HG03095 (cell line): ENCODE data around the gene DGAT2.

Experiments
- ATAC-seq: cut with Tn5 transposase; IDR thresholded peaks from one replicate; pipeline ENCODE4 v1.9.1; 2021; ENCODE audit warnings: moderate library complexity; ENCODE audit not compliant: unreplicated experiment

DGAT2 gene

GRCh38 chr11:75777461-75778110, 9.0 kb downstream of the DGAT2 start:
- ATAC-seq, result no peak

DNA sequence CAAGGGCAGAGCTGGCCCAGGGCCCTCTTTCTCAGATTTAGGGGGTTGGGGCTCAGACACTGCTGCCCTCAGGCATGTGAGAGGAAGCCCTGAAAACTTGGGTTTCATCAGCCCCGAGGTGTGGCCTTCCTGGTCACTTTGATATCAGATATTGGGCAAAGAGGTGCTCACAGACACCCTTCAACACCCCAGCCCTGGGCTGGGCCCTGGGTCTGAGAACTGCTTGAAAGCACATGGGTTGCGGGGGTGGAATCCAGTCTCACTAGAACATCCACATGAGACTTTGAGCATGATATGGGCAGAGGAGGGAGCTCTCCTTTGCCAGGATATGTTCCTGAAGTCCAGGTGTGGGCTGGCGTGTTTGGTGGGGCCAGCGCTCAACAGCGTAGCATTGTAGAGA, 10.4 kb downstream of the DGAT2 start:
- ATAC-seq, result no peak

GRCh38 chr11:75779960-75780359, 11.4 kb downstream of the DGAT2 start:
- no peak for ATAC-seq

DNA sequence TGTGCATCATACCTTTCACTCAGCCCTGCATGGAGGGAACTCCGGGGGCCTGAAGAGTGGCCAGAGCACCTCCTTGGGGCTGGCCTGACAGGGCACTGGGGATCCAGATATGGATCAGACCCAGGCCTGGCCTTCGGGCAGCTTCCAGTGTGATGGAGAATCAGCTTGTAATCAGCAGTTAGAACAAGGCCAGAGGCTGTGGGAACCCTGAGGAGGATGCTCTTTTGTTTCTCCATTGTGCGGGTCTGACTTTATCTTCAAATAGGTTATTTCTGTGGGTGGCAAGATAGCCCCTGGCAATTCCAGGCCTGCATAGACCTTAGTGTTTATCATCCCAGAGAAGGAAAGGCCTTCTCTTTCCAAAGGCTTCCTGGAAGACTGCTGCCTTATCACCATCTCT, 12.3 kb downstream of the DGAT2 start:
- no peak for ATAC-seq

DNA sequence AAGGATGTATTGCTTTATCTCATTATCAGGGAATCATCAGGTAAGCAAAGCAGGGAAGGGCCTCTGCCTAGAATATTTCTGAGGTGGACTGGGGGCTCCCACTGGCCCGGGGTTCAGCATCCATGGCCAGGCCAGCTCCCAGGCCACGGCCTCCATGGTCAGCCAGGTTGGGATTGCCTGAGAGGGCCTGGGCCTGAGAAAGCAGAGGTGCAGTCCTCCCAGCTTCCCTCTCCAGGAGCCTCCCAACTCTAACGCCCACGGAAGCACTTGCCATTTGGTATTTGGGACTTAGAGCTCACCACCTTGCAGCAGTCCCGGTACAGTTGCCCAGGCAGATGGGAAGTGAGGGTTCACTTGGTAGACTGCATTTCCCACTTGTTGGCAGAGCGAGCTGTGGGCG, 12.7 kb downstream of the DGAT2 start:
- no peak for ATAC-seq

- no peak for ATAC-seq
Observed at GRCh38 chr11:75781831-75782230, 13.3 kb downstream of the DGAT2 start.

DNA sequence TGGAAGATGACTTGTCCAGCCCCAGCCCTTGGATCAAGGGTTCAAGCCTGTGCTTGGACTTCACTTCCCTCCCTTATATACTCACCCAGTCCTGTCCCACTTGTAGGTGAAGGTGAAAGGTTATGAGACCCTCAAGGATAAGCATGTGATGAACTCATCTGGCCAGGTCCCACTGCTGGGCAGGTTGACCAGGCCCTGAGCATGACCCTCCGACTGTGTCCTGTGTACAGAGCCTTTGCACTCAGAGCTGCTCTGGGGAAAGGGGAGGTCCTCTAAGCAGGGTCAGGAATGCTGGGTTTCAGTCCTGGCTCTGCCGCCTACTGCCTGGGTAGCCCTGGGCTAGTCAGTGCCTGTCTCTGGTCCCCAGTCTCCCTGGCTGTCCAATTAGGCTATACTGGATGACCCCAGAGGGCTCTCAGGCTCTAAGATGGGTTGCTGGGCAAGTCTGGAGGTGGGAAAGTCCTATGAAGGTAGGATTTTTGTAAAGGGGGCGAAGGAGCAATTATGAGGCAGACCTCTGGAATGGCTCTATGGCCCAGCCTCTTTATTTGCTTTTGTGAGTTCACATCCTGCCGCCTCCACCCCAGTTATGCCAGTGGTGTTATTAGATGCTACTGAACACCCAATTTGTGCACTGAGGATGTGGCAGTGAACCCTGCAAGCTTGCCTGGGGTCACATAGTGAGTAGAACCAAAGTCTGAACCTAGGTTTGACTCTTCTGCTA, 14.1 kb downstream of the DGAT2 start:
- no peak for ATAC-seq

GRCh38 chr11:75783416-75784084, 15.0 kb downstream of the DGAT2 start:
- no peak for ATAC-seq

GRCh38 chr11:75784085-75784478, 15.5 kb downstream of the DGAT2 start:
- no peak for ATAC-seq

DNA sequence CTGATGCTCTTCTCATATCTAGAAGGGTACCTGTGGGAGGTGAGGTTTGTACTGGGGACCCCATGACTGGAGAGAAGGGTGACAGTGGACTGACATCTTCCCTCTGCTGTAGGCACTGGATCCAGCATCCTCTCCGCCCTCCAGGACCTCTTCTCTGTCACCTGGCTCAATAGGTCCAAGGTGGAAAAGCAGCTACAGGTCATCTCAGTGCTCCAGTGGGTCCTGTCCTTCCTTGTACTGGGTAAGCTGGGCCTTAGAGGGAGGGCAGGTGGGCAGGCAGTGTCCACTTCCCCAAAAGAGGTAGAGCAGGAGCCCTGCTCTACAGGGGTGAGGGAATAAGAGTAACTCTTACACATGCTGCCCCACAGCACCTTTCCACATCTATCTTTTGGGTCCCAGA, 15.9 kb downstream of the DGAT2 start:
- ATAC-seq, result no peak

GRCh38 chr11:75785187-75785586, 16.6 kb downstream of the DGAT2 start:
- ATAC-seq, result no peak

DNA sequence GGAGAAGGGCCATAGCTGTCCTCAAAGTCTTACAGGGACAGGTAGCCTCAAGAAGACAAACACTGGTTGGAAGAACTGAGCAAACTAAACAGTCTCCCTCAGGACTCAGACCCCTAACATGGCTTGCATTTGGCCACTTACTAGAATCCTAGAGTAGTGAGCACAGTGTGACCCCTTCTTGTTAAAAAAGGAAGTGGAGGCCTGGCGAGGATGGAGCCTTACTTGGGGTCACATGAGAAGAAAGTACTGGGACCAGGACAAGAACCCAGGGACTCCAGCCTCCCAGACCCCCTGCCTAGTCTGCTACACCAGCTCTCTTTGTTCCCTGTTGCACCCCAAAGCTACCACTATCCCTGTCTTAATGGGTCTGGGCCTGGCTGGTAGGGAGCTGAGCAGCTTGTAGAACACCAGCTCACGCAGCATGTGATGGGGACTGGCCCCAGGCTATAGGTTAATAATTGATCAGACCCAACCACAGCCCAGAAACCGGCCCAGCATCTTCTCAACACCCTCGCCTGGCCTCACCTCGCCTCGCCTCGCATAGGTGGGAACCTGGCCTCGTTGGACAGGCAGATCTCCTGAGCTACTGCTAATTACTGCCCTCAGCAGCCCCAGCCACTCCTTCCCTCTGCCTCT, 17.6 kb downstream of the DGAT2 start:
- no peak for ATAC-seq

GRCh38 chr11:75789521-75789920, 20.9 kb downstream of the DGAT2 start:
- no peak for ATAC-seq

- no peak for ATAC-seq
Observed at GRCh38 chr11:75790986-75791385, 22.4 kb downstream of the DGAT2 start.

- ATAC-seq, result no peak
Observed at GRCh38 chr11:75792127-75792731, 23.7 kb downstream of the DGAT2 start.

GRCh38 chr11:75792997-75793800, 24.6 kb downstream of the DGAT2 start:
- ATAC-seq, result no peak

DNA sequence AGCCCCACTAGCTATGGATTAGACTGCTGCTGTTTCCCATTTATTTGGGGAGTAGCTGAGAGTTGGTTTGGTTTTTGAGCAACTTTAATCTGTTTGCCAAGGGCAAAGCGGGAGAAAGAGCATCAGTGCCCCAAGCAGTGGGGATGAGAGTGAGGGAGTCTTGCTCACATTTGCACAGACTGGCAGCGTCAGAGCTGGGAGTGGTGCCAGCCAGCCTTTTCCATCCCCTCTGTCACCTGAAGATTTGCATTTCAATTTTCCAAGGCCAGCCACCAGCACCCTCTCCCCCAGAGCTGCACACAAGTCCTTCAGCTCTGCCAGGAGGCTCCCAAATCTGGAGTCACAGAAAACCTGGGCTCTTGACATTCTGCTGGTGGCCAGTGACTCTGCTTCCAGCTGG, 25.4 kb downstream of the DGAT2 start:
- ATAC-seq, result no peak

GRCh38 chr11:75795276-75796090, 26.9 kb downstream of the DGAT2 start:
- ATAC-seq, result no peak

DNA sequence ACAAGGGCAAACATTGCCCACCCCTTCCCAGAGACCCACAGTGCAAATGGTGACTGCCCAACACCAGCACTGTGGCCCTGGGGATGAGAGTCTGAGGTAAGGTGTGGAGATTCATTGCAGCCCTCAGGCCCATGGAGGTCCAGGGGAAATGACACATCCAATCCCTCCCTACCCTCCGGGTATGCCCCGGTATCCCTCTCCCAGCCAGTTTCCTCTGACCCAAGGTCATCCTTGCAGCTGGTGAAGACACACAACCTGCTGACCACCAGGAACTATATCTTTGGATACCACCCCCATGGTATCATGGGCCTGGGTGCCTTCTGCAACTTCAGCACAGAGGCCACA, 27.5 kb downstream of the DGAT2 start:
- no peak for ATAC-seq

- no peak for ATAC-seq
Observed at GRCh38 chr11:75797116-75797515, 28.5 kb downstream of the DGAT2 start.
